H9 (cell line): Measurements from ENCODE around the gene TIAM1. TPM values are rescaled to one million over a fixed set of nuclear protein-coding genes. Genes with fewer than 3 reads are reported as not detected.

Source experiments
- DNase-seq: peaks from one replicate; pipeline ENCODE4 v3.0.0-alpha.2; 2017
- H2AFZ ChIP-seq: one replicate; pipeline ENCODE4 v1.6.1; 2013; ENCODE audit warnings: mild to moderate bottlenecking, low read length, control low read depth, moderate library complexity
- H2AK5ac ChIP-seq: 2 replicates; pipeline ENCODE4 v1.6.1; 2013; ENCODE audit warnings: low read length, control low read depth, mixed read lengths; ENCODE audit not compliant: insufficient read length
- H2BK120ac ChIP-seq: one replicate; pipeline ENCODE4 v1.6.1; 2013; ENCODE audit warnings: low read depth, mild to moderate bottlenecking, low read length, control low read depth, inconsistent platforms; ENCODE audit not compliant: poor library complexity, severe bottlenecking
- H2BK12ac ChIP-seq: 2 replicates; pipeline ENCODE4 v1.6.1; 2013; ENCODE audit warnings: low read length, control low read depth, mixed read lengths, low read depth; ENCODE audit not compliant: insufficient read length
- H2BK15ac ChIP-seq: 2 replicates; pipeline ENCODE4 v1.6.1; 2013; ENCODE audit warnings: low read depth, low read length, control low read depth
- H2BK20ac ChIP-seq: one replicate; pipeline ENCODE4 v1.6.1; 2013; ENCODE audit warnings: low read depth, mild to moderate bottlenecking, low read length, control low read depth, inconsistent platforms; ENCODE audit not compliant: poor library complexity, severe bottlenecking
- H2BK5ac ChIP-seq: 2 replicates; pipeline ENCODE4 v1.6.1; 2013; ENCODE audit warnings: low read length, control low read depth, mixed read lengths; ENCODE audit not compliant: insufficient read length
- H3K14ac ChIP-seq: 2 replicates; pipeline ENCODE4 v1.6.1; 2013; ENCODE audit warnings: low read length, control low read depth; ENCODE audit not compliant: insufficient read depth
- H3K18ac ChIP-seq: 2 replicates; pipeline ENCODE4 v1.6.1; 2013; ENCODE audit warnings: low read depth, mild to moderate bottlenecking, mixed read lengths, low read length, control low read depth; ENCODE audit not compliant: insufficient read length
- H3K23ac ChIP-seq: 2 replicates; pipeline ENCODE4 v1.6.1; 2013; ENCODE audit warnings: low read length, control low read depth, mixed read lengths, low read depth; ENCODE audit not compliant: insufficient read length
- H3K23me2 ChIP-seq: 2 replicates; pipeline ENCODE4 v1.6.1; 2013; ENCODE audit warnings: low read depth, mild to moderate bottlenecking, mixed read lengths, low read length, control low read depth; ENCODE audit not compliant: insufficient read length, poor library complexity, severe bottlenecking
- H3K27ac ChIP-seq: 2 replicates; pipeline ENCODE4 v1.5.1; 2013; ENCODE audit warnings: low read length, control low read depth, mixed read lengths, low read depth; ENCODE audit not compliant: insufficient read length
- H3K27me3 ChIP-seq: 2 replicates; pipeline ENCODE4 v1.6.1; 2013; ENCODE audit warnings: low read length, control low read depth, inconsistent platforms; ENCODE audit not compliant: insufficient read depth
- H3K4ac ChIP-seq: 2 replicates; pipeline ENCODE4 v1.6.1; 2013; ENCODE audit warnings: low read depth, mild to moderate bottlenecking, control low read depth, inconsistent platforms, low read length, moderate library complexity
- H3K4me1 ChIP-seq: 2 replicates; pipeline ENCODE4 v1.6.1; 2013; ENCODE audit warnings: low read length, control low read depth, inconsistent platforms; ENCODE audit not compliant: insufficient read depth
- H3K4me2 ChIP-seq: 2 replicates; pipeline ENCODE4 v1.6.1; 2013; ENCODE audit warnings: low read length, control low read depth, mixed read lengths; ENCODE audit not compliant: insufficient read length, insufficient read depth
- H3K56ac ChIP-seq: 2 replicates; pipeline ENCODE4 v1.6.1; 2013; ENCODE audit warnings: low read depth, mild to moderate bottlenecking, mixed read lengths, low read length, control low read depth; ENCODE audit not compliant: insufficient read length
- H3K79me1 ChIP-seq: 2 replicates; pipeline ENCODE4 v1.6.1; 2013; ENCODE audit warnings: low read depth, mild to moderate bottlenecking, moderate library complexity, low read length, control low read depth, inconsistent platforms; ENCODE audit not compliant: insufficient read depth, poor library complexity, severe bottlenecking
- H3K79me2 ChIP-seq: 2 replicates; pipeline ENCODE4 v1.6.1; 2013; ENCODE audit warnings: low read length, control low read depth, inconsistent platforms; ENCODE audit not compliant: insufficient read depth
- H3K9ac ChIP-seq: 2 replicates; pipeline ENCODE4 v1.6.1; 2013; ENCODE audit warnings: low read length, control low read depth, mixed read lengths; ENCODE audit not compliant: insufficient read length; ENCODE audit errors: extremely low read depth
- H3K9me3 ChIP-seq: one replicate; pipeline ENCODE4 v1.6.1; 2013; ENCODE audit warnings: low read depth, low read length, inconsistent platforms; ENCODE audit not compliant: control insufficient read depth
- H3T11ph ChIP-seq: one replicate; pipeline ENCODE4 v1.6.1; 2013; ENCODE audit warnings: mild to moderate bottlenecking, low read length, control low read depth, inconsistent platforms
- H4K20me1 ChIP-seq: one replicate; pipeline ENCODE4 v1.6.1; 2013; ENCODE audit not compliant: control insufficient read depth, insufficient read length, insufficient read depth
- H4K5ac ChIP-seq: 2 replicates; pipeline ENCODE4 v1.6.1; 2013; ENCODE audit warnings: low read depth, mild to moderate bottlenecking, mixed read lengths, low read length, control low read depth; ENCODE audit not compliant: insufficient read length
- H4K8ac ChIP-seq: replicated peaks from 2 replicates; pipeline ENCODE4 v1.6.1; 2013; ENCODE audit warnings: low read length, control low read depth, mixed read lengths, low read depth; ENCODE audit not compliant: insufficient read length
- H4K91ac ChIP-seq: 2 replicates; pipeline ENCODE4 v1.6.1; 2013; ENCODE audit warnings: low read depth, mild to moderate bottlenecking, moderate library complexity, mixed read lengths, low read length, control low read depth; ENCODE audit not compliant: insufficient read length
- H3K27ac Mint-ChIP-seq, 3 experiments: 2 replicates in 2 of 3; 3 replicates in 1 of 3; pipeline ENCODE4 v1.8.0; 2020 to 2021; ENCODE audit warnings: mixed read lengths in 3 of 3, mild to moderate bottlenecking in 1 of 3, moderate library complexity in 1 of 3
- H3K27me3 Mint-ChIP-seq: 2 replicates; pipeline ENCODE4 v1.8.0; 2021; ENCODE audit warnings: low read depth, mild to moderate bottlenecking, moderate library complexity, mixed read lengths
- H3K36me3 Mint-ChIP-seq, 3 experiments: 2 replicates in 2 of 3; 3 replicates in 1 of 3; pipeline ENCODE4 v1.8.0; 2020 to 2021; ENCODE audit warnings: low read depth in 3 of 3, mixed read lengths in 3 of 3; ENCODE audit not compliant: insufficient read depth in 1 of 3
- H3K4me1 Mint-ChIP-seq, 2 experiments: 2 replicates each; pipeline ENCODE4 v1.8.0; 2020; ENCODE audit warnings: mixed read lengths in 2 of 2
- H3K4me3 Mint-ChIP-seq, 2 experiments: 2 replicates in 1 of 2; 3 replicates in 1 of 2; pipeline ENCODE4 v1.8.0; 2020 to 2021; ENCODE audit warnings: mild to moderate bottlenecking in 2 of 2, mixed read lengths in 2 of 2, moderate library complexity in 1 of 2
- H3K9me3 Mint-ChIP-seq, 2 experiments: 2 replicates in 1 of 2; 3 replicates in 1 of 2; pipeline ENCODE4 v1.8.0; 2020; ENCODE audit warnings: mild to moderate bottlenecking in 2 of 2, mixed read lengths in 2 of 2, moderate library complexity in 1 of 2
- WGBS: extraction: QIAGEN DNeasy Blood & Tissue Kit; methylation state at CpG from one replicate; pipeline ENCODE4 v1.1.7; 2013; ENCODE audit warnings: missing lambda C conversion rate, low lambda C conversion rate, mixed read lengths; ENCODE audit not compliant: insufficient read length; ENCODE audit errors: extremely low coverage; 5-methylcytosine and 5-hydroxymethylcytosine counted together
- total RNA-seq: library from RNA; stranded (reverse); gene quantifications from 2 replicates; pipeline ENCODE4 v1.2.1, GENCODE V29; 2021
- TF ChIP-seq, protein P1 (sequence below): fragments of 200-600 bp; sonication (generic); conservative IDR thresholded peaks from 3 replicates; pipeline ENCODE4 v1.8.0; 2021; ENCODE audit warnings: antibody characterized with exemption, mild to moderate bottlenecking

The TIAM1 gene
- total RNA-seq, 1 experiment from 2014 or later, result 23.1 TPM

DNA sequence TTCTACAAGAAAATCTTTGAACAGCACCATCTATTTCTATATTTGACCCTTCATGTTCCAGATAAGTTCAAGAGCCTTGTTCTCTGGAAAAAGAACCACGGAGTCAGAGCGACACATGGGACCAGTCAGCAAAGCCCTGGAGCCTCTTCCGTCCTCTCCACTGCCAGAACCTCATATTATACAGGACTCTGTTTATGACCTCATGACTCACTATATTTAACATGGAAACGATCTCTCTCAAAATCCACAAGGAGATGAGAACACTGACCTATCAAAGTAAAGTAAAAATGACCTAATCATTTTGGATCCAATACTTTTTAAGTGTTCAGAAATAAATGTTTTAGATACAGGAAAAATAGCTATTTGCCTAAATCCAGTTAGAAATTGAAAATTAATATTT lies 181.2 kb downstream of the TIAM1 start:
- Histone ChIP-seq H2BK20ac (no peak overlapping the region), H3K27ac (no peak overlapping the region), H3K27me3 (no peaks in the 10 kb centered on the region), H3K4ac (no peak overlapping the region), H3K18ac (no peak overlapping the region), H2AFZ (no peak overlapping the region), H4K20me1 (no peaks in the 10 kb centered on the region), H2BK120ac (no peak overlapping the region), H3K4me2 (no peak overlapping the region), H3K14ac (no peak overlapping the region), H3K9ac (no peak overlapping the region), H3K79me1 (no peaks in the 10 kb centered on the region), H3K79me2 (no peaks in the 10 kb centered on the region), H3K23me2 (peaks cover 5% of the 10 kb centered on the region), H4K8ac (no peak overlapping the region), H2BK5ac (no peak overlapping the region), H4K91ac (no peak overlapping the region), H3K9me3 (no peaks in the 10 kb centered on the region), H3K23ac (no peak overlapping the region), H2BK15ac (no peak overlapping the region), H4K5ac (no peak overlapping the region), H3K56ac (no peak overlapping the region), H2AK5ac (no peak overlapping the region), H3K4me1 (peaks cover 11% of the 10 kb centered on the region; the same call in 1 of the 2 replicates), H3T11ph (no peak overlapping the region), H2BK12ac (no peak overlapping the region)
- TF ChIP-seq, protein P1, sequence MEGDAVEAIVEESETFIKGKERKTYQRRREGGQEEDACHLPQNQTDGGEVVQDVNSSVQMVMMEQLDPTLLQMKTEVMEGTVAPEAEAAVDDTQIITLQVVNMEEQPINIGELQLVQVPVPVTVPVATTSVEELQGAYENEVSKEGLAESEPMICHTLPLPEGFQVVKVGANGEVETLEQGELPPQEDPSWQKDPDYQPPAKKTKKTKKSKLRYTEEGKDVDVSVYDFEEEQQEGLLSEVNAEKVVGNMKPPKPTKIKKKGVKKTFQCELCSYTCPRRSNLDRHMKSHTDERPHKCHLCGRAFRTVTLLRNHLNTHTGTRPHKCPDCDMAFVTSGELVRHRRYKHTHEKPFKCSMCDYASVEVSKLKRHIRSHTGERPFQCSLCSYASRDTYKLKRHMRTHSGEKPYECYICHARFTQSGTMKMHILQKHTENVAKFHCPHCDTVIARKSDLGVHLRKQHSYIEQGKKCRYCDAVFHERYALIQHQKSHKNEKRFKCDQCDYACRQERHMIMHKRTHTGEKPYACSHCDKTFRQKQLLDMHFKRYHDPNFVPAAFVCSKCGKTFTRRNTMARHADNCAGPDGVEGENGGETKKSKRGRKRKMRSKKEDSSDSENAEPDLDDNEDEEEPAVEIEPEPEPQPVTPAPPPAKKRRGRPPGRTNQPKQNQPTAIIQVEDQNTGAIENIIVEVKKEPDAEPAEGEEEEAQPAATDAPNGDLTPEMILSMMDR, result no peak
- H3K36me3 Mint-ChIP-seq, result peaks cover 7 to 9% (median 8%) of the 10 kb centered on the region in 3 experiments; a peak in 6 of 7 replicates
- peaks cover 1 to 6% of the 10 kb centered on the region in 2 experiments; a peak in 3 of 5 replicates for H3K9me3 Mint-ChIP-seq
- H3K27me3 Mint-ChIP-seq, result no peaks in the 10 kb centered on the region; the same call in 1 of the 2 replicates
- H3K4me1 Mint-ChIP-seq, result peaks cover 36 to 39% of the 10 kb centered on the region in 2 experiments
- no peak for DNase-seq
- WGBS, result no CpG with 5 or more reads among the region's 4 CpGs
- peak overlapping the region in 1 of 3 experiments; percentile 90; a peak in 1 of 7 replicates for H3K27ac Mint-ChIP-seq
- no peak overlapping the region for H3K4me3 Mint-ChIP-seq
